ENCODE data around the gene SNTG2.

DNA sequence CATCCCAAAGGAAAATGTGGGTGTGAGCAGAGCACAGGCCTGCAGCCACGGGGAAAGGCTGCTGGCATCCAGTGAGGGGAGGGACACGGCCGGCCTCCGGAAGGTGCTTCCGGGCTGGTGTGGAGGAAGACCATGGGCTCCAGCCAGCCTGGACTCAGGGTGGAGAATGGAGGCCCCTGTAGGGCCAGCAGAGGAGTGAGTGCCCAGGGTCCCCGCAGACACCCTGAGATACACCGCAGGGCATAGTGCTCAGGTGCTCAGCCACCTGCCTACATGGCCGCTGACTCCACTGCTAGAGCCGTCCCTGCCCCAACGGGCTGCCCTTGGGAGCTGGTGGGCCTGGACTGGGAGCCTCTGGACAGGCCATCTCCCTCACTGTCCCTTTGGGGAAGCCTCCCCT, 28.5 kb upstream of the SNTG2 start:
- TF ChIP-seq, protein P1, sequence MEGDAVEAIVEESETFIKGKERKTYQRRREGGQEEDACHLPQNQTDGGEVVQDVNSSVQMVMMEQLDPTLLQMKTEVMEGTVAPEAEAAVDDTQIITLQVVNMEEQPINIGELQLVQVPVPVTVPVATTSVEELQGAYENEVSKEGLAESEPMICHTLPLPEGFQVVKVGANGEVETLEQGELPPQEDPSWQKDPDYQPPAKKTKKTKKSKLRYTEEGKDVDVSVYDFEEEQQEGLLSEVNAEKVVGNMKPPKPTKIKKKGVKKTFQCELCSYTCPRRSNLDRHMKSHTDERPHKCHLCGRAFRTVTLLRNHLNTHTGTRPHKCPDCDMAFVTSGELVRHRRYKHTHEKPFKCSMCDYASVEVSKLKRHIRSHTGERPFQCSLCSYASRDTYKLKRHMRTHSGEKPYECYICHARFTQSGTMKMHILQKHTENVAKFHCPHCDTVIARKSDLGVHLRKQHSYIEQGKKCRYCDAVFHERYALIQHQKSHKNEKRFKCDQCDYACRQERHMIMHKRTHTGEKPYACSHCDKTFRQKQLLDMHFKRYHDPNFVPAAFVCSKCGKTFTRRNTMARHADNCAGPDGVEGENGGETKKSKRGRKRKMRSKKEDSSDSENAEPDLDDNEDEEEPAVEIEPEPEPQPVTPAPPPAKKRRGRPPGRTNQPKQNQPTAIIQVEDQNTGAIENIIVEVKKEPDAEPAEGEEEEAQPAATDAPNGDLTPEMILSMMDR (IDR thresholded peaks at IDR 0.05; ENCODE audit: low read depth, low read length, missing input control): no peak
- TF ChIP-seq, protein P2, sequence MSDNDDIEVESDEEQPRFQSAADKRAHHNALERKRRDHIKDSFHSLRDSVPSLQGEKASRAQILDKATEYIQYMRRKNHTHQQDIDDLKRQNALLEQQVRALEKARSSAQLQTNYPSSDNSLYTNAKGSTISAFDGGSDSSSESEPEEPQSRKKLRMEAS (IDR thresholded peaks at IDR 0.05): no peak
- no peak for TF ChIP-seq JUND (IDR thresholded peaks at IDR 0.05)
